GM04503 (cell line): Measurements from ENCODE around the gene SCUBE1.

ENCODE experiments used
- DNase-seq: peaks from one replicate; pipeline ENCODE4 v3.0.0-alpha.2; 2012; ENCODE audit warnings: low read depth

SCUBE1 gene

GRCh38 chr22:43236411-43237166 lies 106.6 kb downstream of the SCUBE1 start:
- no peak for DNase-seq

GRCh38 chr22:43235445-43236409 lies 107.4 kb downstream of the SCUBE1 start:
- no peak for DNase-seq

- no peak for DNase-seq
Measured at GRCh38 chr22:43234264-43234988, 108.7 kb downstream of the SCUBE1 start.

GRCh38 chr22:43233529-43233928 lies 109.6 kb downstream of the SCUBE1 start:
- no peak for DNase-seq

- no peak for DNase-seq
Measured at GRCh38 chr22:43232445-43232844, 110.7 kb downstream of the SCUBE1 start.

- DNase-seq = no peak
Measured at GRCh38 chr22:43231724-43232034, 111.5 kb downstream of the SCUBE1 start.

GRCh38 chr22:43230971-43231723 lies 112.0 kb downstream of the SCUBE1 start:
- no peak for DNase-seq

GRCh38 chr22:43230571-43230970 lies 112.6 kb downstream of the SCUBE1 start:
- no peak for DNase-seq

- no peak for DNase-seq
Measured at GRCh38 chr22:43228863-43229262, 114.3 kb downstream of the SCUBE1 start.

- no peak for DNase-seq
Measured at GRCh38 chr22:43228330-43228729, 114.8 kb downstream of the SCUBE1 start.

- DNase-seq = no peak
Measured at GRCh38 chr22:43227239-43227630, 115.9 kb downstream of the SCUBE1 start.

GRCh38 chr22:43226377-43227238 lies 116.6 kb downstream of the SCUBE1 start:
- no peak for DNase-seq

GRCh38 chr22:43225609-43226008 lies 117.6 kb downstream of the SCUBE1 start:
- no peak for DNase-seq

- DNase-seq = no peak
Measured at GRCh38 chr22:43222987-43223386, 120.2 kb downstream of the SCUBE1 start.

- DNase-seq = no peak
Measured at GRCh38 chr22:43222262-43222661, 120.9 kb downstream of the SCUBE1 start.

GRCh38 chr22:43220625-43221380 lies 122.4 kb downstream of the SCUBE1 start:
- DNase-seq = no peak

- DNase-seq = no peak
Measured at GRCh38 chr22:43218786-43219185, 124.4 kb downstream of the SCUBE1 start.

- DNase-seq = no peak
Measured at GRCh38 chr22:43217285-43218030, 125.7 kb downstream of the SCUBE1 start.

- no peak for DNase-seq
Measured at GRCh38 chr22:43216738-43217137, 126.4 kb downstream of the SCUBE1 start.
